ENCODE data around the gene NPPA. TPM values are rescaled to one million over a fixed set of nuclear protein-coding genes. Genes with fewer than 3 reads are reported as not detected.

Gene NPPA
- total and polyA plus RNA-seq, 10 of the 15 experiments (the other 5 are each of a cell fraction or from before 2014, with no cell fraction given) = 0.31 to 0.39 TPM; not detected in 8

DNA sequence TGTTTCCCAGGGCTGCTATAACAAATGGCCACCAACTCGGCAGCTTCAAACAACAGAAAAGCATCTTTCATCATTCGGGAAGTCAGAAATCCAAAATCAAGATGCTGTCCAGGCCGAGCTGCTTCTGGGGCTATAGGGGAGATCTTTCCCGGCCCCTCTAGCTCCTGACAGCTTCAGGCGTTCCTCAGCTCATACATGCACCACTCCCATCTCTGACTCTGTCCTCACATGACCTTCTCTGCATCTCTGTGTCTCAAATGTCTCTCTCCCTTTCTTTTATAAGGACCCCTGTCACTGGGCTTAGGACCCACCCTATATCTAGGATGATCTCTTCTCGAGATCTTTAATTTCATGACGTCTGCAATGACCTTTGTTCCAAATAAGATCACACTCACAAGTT is 25.0 kb upstream of the NPPA start:
- Histone ChIP-seq H3K9me3 (replicated peaks; ENCODE audit: control insufficient read depth, insufficient read depth, low read length) (no peaks in the 10 kb centered on the region), H3K4me2 (ENCODE audit: control insufficient read depth, insufficient read depth) (no peak overlapping the region), H3K27me3 (replicated peaks in 1 of 2; ENCODE audit: control insufficient read depth in 2 of 2, insufficient read depth in 2 of 2, low read length in 1 of 2) (peaks cover 0 to 1% of the 10 kb centered on the region in 2 experiments; a peak in 1 of 4 replicates), H3K79me2 (ENCODE audit: control insufficient read depth, insufficient read depth, low read length) (no peaks in the 10 kb centered on the region), H3K27ac (ENCODE audit: control insufficient read depth, insufficient read depth) (no peak overlapping the region), H3K36me3 (ENCODE audit: control insufficient read depth in 2 of 2, insufficient read depth in 2 of 2, low read length in 1 of 2) (no peaks in the 10 kb centered on the region), H3K4me3 (no peak overlapping the region), H3K9ac (ENCODE audit: control insufficient read depth, insufficient read depth, low read length) (no peak overlapping the region), H3K4me1 (ENCODE audit: control insufficient read depth, insufficient read depth, low read length) (no peaks in the 10 kb centered on the region), H2AFZ (ENCODE audit: control insufficient read depth, low read depth, low read length) (no peak overlapping the region), H4K20me1 (ENCODE audit: control insufficient read depth, insufficient read depth) (no peaks in the 10 kb centered on the region)
- ChIA-PET POLR2A (no interaction called here), RAD21 (ENCODE audit: unreplicated experiment) (interaction anchor here (0.6 to 1.1 kb wide), 2 partner anchors 34 to 195 kb away, joined by 3 read pairs; no protein-coding TSS in a partner anchor), SMC1A (ENCODE audit: uncharacterized antibody, unreplicated experiment) (no interaction called here), CTCF (interaction anchor here (0.9 kb wide), 1 partner anchor 11 kb away, joined by 3 read pairs; no protein-coding TSS in a partner anchor)
- intact Hi-C loops (cut with micrococcal nuclease; ENCODE audit: unreplicated experiment) (no loop called here), in situ Hi-C loops (cut with MboI) (no loop called here)
- ATAC-seq (no peak), DNase-seq (ENCODE audit: low read depth, low spot score) (no peak), FAIRE-seq (no peak)
- WGBS (ENCODE audit: insufficient coverage, insufficient replicate concordance, low lambda C conversion rate, missing lambda C conversion rate) = 6% methylated on average over 7 of the region's 7 CpGs
- no TSS peak for BruUV-seq (replicated peaks)
- TF ChIP-seq WRNIP1 (IDR thresholded peaks at IDR 0.05; ENCODE audit: borderline replicate concordance, low read depth, low read length) = no peak
- no peak for TF ChIP-seq CEBPZ (IDR thresholded peaks at IDR 0.05; ENCODE audit: low read depth, low read length)
- no peak for TF ChIP-seq MYB (IDR thresholded peaks at IDR 0.05; ENCODE audit: borderline replicate concordance, low read depth, low read length)
- TF ChIP-seq POU2F2 (IDR thresholded peaks at IDR 0.05; ENCODE audit: borderline replicate concordance, low read depth, low read length) = no peak
- no peak for TF ChIP-seq IRF4 (IDR thresholded peaks at IDR 0.05; ENCODE audit: low read depth, low read length)
- TF ChIP-seq IRF3 (IDR thresholded peaks at IDR 0.05) = no peak
- TF ChIP-seq IKZF1 (conservative IDR thresholded peaks at IDR 0.05) = no peak
- no peak for TF ChIP-seq CEBPB (IDR thresholded peaks at IDR 0.05; ENCODE audit: borderline replicate concordance in 1 of 2, low read depth in 2 of 2, low read length in 2 of 2)
- TF ChIP-seq, protein P1, sequence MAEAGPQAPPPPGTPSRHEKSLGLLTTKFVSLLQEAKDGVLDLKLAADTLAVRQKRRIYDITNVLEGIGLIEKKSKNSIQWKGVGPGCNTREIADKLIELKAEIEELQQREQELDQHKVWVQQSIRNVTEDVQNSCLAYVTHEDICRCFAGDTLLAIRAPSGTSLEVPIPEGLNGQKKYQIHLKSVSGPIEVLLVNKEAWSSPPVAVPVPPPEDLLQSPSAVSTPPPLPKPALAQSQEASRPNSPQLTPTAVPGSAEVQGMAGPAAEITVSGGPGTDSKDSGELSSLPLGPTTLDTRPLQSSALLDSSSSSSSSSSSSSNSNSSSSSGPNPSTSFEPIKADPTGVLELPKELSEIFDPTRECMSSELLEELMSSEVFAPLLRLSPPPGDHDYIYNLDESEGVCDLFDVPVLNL (IDR thresholded peaks at IDR 0.05; ENCODE audit: low read depth, low read length) = no peak
- no peak for TF ChIP-seq SMAD1 (IDR thresholded peaks at IDR 0.05; ENCODE audit: low read depth, partially characterized antibody)
- no peak for TF ChIP-seq SREBF1 (IDR thresholded peaks at IDR 0.05; ENCODE audit: low read length)
- TF ChIP-seq CBX5 (IDR thresholded peaks at IDR 0.05; ENCODE audit: low read depth) = no peak
- no peak for TF ChIP-seq KDM1A (IDR thresholded peaks at IDR 0.05; ENCODE audit: borderline replicate concordance)
- TF ChIP-seq, protein P2, sequence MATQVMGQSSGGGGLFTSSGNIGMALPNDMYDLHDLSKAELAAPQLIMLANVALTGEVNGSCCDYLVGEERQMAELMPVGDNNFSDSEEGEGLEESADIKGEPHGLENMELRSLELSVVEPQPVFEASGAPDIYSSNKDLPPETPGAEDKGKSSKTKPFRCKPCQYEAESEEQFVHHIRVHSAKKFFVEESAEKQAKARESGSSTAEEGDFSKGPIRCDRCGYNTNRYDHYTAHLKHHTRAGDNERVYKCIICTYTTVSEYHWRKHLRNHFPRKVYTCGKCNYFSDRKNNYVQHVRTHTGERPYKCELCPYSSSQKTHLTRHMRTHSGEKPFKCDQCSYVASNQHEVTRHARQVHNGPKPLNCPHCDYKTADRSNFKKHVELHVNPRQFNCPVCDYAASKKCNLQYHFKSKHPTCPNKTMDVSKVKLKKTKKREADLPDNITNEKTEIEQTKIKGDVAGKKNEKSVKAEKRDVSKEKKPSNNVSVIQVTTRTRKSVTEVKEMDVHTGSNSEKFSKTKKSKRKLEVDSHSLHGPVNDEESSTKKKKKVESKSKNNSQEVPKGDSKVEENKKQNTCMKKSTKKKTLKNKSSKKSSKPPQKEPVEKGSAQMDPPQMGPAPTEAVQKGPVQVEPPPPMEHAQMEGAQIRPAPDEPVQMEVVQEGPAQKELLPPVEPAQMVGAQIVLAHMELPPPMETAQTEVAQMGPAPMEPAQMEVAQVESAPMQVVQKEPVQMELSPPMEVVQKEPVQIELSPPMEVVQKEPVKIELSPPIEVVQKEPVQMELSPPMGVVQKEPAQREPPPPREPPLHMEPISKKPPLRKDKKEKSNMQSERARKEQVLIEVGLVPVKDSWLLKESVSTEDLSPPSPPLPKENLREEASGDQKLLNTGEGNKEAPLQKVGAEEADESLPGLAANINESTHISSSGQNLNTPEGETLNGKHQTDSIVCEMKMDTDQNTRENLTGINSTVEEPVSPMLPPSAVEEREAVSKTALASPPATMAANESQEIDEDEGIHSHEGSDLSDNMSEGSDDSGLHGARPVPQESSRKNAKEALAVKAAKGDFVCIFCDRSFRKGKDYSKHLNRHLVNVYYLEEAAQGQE (IDR thresholded peaks at IDR 0.05; ENCODE audit: low read depth, low read length) = no peak
- no peak for TF ChIP-seq ZNF207 (IDR thresholded peaks at IDR 0.05; ENCODE audit: borderline replicate concordance)

Data from GM12878 (cell line).